ENCODE data around the gene ZNF423.
"Not testable (repeated sequence)": the region's sequence is repeated elsewhere in the genome, so short reads cannot be mapped to it uniquely, and the experiment has no call there.

Gene ZNF423

GRCh38 chr16:49688036-49688697 is 167.7 kb downstream of the ZNF423 start:
- no peak for DNase-seq

DNA sequence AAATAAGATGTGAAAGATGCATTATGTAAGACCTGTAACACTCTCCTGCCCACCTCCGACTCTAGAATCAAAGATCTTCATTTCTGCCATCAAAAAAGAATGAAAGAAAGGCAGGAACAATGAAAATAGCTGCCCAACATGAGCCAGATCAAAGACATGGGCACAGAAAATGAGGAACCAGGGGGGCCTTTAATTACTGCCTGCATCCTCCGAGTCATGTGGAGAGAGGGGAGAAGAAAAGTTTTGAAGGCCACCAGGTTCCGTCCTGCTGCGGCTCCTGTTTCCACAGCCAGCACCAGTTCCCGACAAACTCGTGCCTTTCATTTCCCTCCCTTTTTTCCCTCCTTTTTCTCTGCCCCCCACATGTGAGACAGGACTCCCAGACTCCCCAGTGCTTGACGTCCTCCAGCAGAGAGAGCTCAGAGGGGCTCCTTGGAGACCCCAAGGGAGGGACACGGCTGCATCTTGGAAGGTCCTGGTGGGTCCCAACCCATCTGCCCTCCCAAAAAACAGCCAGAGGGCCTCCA is 168.4 kb downstream of the ZNF423 start:
- no peak for DNase-seq

DNA sequence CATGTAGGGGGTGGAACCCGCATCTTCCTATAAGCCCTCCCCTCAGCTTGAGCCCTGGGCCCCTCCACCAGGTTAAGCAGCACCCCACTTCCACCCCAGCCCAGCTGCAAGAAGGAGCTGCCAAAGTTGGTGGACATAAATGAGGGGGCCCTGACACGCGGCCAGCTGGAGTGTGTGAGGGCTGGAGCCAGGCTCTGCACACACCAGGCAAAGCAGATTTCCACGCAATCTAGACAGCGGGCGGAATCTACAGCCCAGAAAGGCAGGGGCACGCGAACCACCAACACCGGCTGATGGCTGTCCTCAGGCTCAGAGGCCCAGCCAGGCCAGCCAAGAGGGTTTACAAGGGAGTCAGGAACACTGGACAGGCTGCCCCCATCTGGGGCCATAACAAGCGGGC is 171.2 kb downstream of the ZNF423 start:
- DNase-seq, result no peak

DNA sequence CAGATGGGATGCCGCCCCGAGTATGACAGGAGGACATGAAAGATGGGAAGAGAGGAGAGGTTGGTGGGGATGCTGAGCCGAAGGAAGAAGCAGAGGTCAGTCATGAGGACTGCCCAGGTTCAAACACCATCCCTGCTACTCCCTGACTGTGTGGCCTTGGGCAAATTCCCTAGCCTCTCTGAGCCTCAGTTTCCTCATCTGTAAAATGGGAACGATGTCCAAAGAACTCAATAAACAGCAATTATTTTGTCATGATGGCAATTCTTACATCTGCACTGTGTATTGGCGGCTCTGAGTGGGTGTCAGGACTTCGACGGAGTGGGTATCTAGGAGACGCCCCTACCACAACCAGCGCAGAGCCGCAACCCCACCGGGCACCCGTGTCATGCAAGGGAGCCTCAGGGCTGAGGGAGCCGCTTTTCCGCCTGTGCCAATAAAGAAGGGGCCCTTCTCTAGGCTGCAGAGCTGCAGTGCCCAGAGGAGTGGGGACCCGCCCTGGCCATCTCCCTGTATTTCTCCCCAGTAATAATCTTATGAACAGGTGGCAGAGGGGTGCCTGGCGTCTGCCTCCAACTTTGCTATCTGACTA is 173.2 kb downstream of the ZNF423 start:
- DNase-seq, result no peak

DNA sequence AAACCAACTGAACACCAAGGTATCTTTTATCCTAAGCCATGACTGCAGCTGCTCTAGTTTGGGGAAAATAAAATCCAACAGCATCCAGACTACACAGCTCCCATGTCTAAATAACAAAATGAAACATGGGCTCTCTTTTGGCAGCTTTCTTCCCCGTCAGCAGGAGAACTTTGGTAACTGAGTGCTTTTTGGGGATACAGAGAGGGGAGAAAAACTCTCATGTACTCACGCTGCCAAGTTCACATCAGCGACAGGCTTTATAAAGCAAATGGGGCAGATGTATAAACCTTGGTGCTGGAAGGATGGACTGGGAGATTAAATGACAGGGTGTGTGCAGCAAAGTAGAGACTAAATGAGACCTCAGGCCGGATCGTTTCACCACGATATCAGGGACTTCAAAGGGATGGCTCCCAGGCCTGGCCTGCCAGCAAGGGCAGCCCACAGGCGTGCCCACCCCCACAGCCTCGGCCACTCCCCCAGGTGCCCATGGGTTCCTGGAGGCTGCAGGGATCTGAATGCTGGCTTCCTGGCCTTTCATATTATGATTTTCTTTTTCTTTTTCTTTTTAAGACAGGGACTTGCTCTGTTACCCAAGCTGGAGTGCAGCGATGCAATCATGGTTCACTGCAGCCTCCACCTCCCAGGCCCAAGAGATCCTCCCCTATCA is 174.6 kb downstream of the ZNF423 start:
- DNase-seq, result no peak

- no peak for DNase-seq
Measured at GRCh38 chr16:49679095-49679494, 176.8 kb downstream of the ZNF423 start.

- not testable (repeated sequence) for DNase-seq
Measured at GRCh38 chr16:49677661-49678060, 178.3 kb downstream of the ZNF423 start.

GRCh38 chr16:49675413-49675812 is 180.5 kb downstream of the ZNF423 start:
- DNase-seq, result no peak

DNA sequence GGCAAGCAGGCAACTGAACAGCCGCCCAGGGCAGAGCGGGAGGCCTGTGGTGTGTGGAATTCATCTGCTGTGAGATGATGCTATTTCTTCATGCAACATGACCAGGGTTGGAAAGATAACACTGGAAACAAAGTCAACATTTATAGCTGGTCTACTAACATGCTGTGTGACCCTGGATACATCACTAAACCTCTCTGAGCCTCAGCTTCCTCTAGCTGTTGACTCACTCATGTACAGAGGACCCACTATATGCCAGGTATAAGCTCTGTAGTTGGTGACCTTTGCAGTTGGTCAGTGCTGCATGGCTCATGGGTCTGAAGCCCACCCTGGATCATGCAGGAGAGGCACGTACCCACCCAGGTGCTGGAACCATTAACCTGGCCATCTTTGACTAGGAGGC is 180.9 kb downstream of the ZNF423 start:
- DNase-seq, result no peak

DNA sequence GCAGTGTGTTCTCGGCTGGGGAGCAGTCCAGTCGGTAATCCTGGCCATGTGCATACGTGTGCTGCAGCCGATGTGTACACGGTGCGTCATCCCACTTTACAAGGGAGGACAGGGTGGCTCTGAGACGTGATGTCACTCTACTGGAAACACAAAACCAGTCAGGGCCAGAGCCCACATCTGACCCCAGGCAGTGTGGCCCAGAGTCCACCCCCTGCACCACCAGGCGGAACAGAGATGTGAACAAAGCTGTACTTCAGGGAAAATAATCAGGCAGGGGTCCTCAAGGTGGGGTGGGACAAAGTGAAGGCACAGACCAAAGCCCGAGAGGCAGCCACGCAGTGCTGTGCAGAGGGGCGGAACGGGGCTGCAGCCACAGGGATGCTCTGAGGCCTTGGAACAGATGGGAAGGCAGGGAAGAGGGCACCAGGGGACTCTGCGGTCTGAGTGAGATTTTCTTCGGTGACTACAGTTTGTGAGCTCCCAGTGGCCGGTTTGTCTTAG is 181.5 kb downstream of the ZNF423 start:
- no peak for DNase-seq

DNA sequence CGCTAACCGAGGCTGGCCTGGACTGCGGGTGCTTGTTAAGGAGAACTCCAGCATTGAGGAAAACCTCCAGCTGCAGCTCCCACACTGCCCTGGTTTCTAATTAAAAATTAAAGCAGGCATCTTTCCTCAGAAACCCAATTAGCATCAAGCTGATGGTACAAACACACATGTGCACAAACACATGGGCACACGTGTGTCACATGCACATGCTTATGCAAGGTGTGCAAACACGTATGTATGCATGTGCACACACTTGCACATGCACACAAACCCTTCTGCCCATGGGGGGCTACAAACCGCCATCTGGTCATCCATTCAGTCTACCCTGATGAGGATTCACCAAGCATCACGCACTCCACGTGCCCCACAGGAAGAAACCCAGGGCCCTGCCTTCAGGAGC is 182.5 kb downstream of the ZNF423 start:
- DNase-seq, result no peak

- DNase-seq, result no peak
Measured at GRCh38 chr16:49672753-49673152, 183.2 kb downstream of the ZNF423 start.

GRCh38 chr16:49671333-49671732 is 184.6 kb downstream of the ZNF423 start:
- no peak for DNase-seq

GRCh38 chr16:49670627-49671026 is 185.3 kb downstream of the ZNF423 start:
- no peak for DNase-seq

DNA sequence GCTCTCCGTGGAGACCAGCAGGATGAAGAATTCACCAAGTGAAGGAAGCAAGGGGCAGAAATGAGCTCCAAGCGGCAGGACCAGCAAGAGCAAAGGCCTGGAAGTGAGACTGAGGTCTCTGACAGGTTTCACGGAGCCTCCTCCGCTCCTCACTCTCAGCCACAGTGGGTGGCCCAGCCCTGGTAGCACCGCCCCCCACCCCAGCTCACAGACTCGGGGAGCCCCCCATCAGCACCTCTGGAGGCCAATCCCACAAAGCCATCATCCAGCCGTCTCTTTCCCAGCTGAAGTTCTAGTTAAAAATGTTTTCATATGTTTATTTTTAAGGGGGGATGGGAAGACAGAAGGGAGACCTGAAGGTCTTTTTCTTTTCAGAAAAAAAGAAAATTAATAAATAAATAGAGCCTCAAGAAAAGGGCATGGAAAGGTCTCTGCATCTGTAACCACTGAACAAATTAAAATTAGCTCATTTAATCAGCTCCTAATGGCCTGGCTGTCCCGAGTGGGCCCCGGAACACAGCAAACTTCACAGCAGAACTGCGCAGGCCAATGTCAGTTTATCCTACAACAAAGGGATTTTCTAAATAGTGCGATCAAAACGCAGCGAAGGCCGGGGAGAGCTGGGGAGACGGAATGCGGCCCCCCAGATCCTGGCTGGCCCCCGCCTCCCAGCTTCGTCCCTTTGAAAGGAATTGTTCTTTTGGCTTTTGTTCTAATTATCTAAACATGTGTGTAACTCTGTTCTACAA is 190.3 kb downstream of the ZNF423 start:
- DNase-seq, result no peak

GRCh38 chr16:49664221-49665215 is 191.4 kb downstream of the ZNF423 start:
- DNase-seq, result no peak

- DNase-seq, result no peak
Measured at GRCh38 chr16:49663081-49664065, 192.5 kb downstream of the ZNF423 start.

- DNase-seq, result no peak
Measured at GRCh38 chr16:49662569-49662968, 193.3 kb downstream of the ZNF423 start.

GRCh38 chr16:49661465-49662187 is 194.3 kb downstream of the ZNF423 start:
- DNase-seq, result no peak

GRCh38 chr16:49660626-49661025 is 195.3 kb downstream of the ZNF423 start:
- DNase-seq, result no peak

All from NCI-H187 treated with DMSO at 0.1 percent for 48 hours (cell line).